ENCODE measurements around the gene RYR2. TPM values are rescaled to one million over a fixed set of nuclear protein-coding genes. Genes with fewer than 3 reads are reported as not detected.

Gene RYR2
- total RNA-seq, 4 donors from 2014 or later = 0.13 to 2.5 (median 0.88) TPM

GRCh38 chr1:237610157-237610556 lies 568.2 kb downstream of the RYR2 start:
- H3K27me3 ChIP-seq = no peaks in the 10 kb centered on the region
- no peak overlapping the region for H3K4me3 ChIP-seq
- no peaks in the 10 kb centered on the region for H3K4me1 ChIP-seq
- no peak for DNase-seq
- H3K36me3 ChIP-seq = no peaks in the 10 kb centered on the region
- no peak for TF ChIP-seq CTCF (IDR thresholded peaks at IDR 0.05)
- no peak for TF ChIP-seq POLR2A (IDR thresholded peaks at IDR 0.05)
- no peaks in the 10 kb centered on the region for H3K9me3 ChIP-seq
- H3K27ac ChIP-seq = no peak overlapping the region

GRCh38 chr1:237613984-237614383 lies 572.0 kb downstream of the RYR2 start:
- Histone ChIP-seq H3K9me3 (no peaks in the 10 kb centered on the region), H3K27ac (no peak overlapping the region), H3K27me3 (no peaks in the 10 kb centered on the region), H3K4me1 (no peaks in the 10 kb centered on the region), H3K4me3 (no peak overlapping the region), H3K36me3 (no peaks in the 10 kb centered on the region)
- TF ChIP-seq CTCF (IDR thresholded peaks at IDR 0.05) (no peak), POLR2A (IDR thresholded peaks at IDR 0.05) (no peak)
- DNase-seq = no peak

GRCh38 chr1:237619553-237619952 lies 577.6 kb downstream of the RYR2 start:
- Histone ChIP-seq H3K27ac (no peak overlapping the region), H3K9me3 (no peaks in the 10 kb centered on the region), H3K36me3 (no peaks in the 10 kb centered on the region), H3K4me1 (no peaks in the 10 kb centered on the region), H3K4me3 (no peak overlapping the region), H3K27me3 (no peaks in the 10 kb centered on the region)
- no peak for TF ChIP-seq POLR2A (IDR thresholded peaks at IDR 0.05)
- no peak for TF ChIP-seq CTCF (IDR thresholded peaks at IDR 0.05)
- DNase-seq = no peak

- Histone ChIP-seq H3K9me3 (no peaks in the 10 kb centered on the region), H3K27me3 (no peaks in the 10 kb centered on the region)
- TF ChIP-seq CTCF (IDR thresholded peaks at IDR 0.05) (no peak), POLR2A (IDR thresholded peaks at IDR 0.05) (no peak)
These were observed 592.9 kb downstream of the RYR2 start for GRCh38 chr1:237634922-237635321.

GRCh38 chr1:237638555-237638954 lies 596.6 kb downstream of the RYR2 start:
- DNase-seq = no peak
- Histone ChIP-seq H3K27me3 (no peaks in the 10 kb centered on the region), H3K27ac (no peak overlapping the region), H3K9me3 (no peaks in the 10 kb centered on the region), H3K4me3 (no peak overlapping the region), H3K4me1 (no peaks in the 10 kb centered on the region), H3K36me3 (no peaks in the 10 kb centered on the region)
- TF ChIP-seq CTCF (IDR thresholded peaks at IDR 0.05) = no peak
- TF ChIP-seq POLR2A (IDR thresholded peaks at IDR 0.05) = no peak

More at GRCh38 chr1:237634922-237635321, 592.9 kb downstream of the RYR2 start:
- Histone ChIP-seq H3K4me1 (no peaks in the 10 kb centered on the region), H3K27ac (no peak overlapping the region), H3K4me3 (no peak overlapping the region), H3K36me3 (no peaks in the 10 kb centered on the region)
- DNase-seq = no peak
